ENCODE data around the gene PAM16.

Gene PAM16

GRCh38 chr16:4314532-4315185 lies 36.5 kb downstream of the PAM16 start:
- H3K4me3 ChIP-seq (ENCODE audit: low read depth, low read length), result peak overlapping the region; percentile 78
- no peak for DNase-seq (ENCODE audit: low read depth)

- H3K4me3 ChIP-seq (ENCODE audit: low read depth, low read length), result no peak overlapping the region
- DNase-seq (ENCODE audit: low read depth), result no peak
Measured at GRCh38 chr16:4313563-4314531, 37.3 kb downstream of the PAM16 start.

GRCh38 chr16:4309833-4310266 lies 41.3 kb downstream of the PAM16 start:
- H3K4me3 ChIP-seq (ENCODE audit: low read depth, low read length), result no peak overlapping the region
- no peak for DNase-seq (ENCODE audit: low read depth)

GRCh38 chr16:4309102-4309832 lies 41.9 kb downstream of the PAM16 start:
- no peak overlapping the region for H3K4me3 ChIP-seq (ENCODE audit: low read depth, low read length)
- no peak for DNase-seq (ENCODE audit: low read depth)

- peak overlapping the region; percentile 55 for H3K4me3 ChIP-seq (ENCODE audit: low read depth, low read length)
- DNase-seq (ENCODE audit: low read depth), result peak; percentile 65
Measured at GRCh38 chr16:4307215-4308037, 43.7 kb downstream of the PAM16 start.

- no peak for DNase-seq (ENCODE audit: low read depth)
- H3K4me3 ChIP-seq (ENCODE audit: low read depth, low read length), result peak overlapping the region; percentile 55
Measured at GRCh38 chr16:4306470-4307214, 44.5 kb downstream of the PAM16 start.

GRCh38 chr16:4303973-4304372 lies 47.1 kb downstream of the PAM16 start:
- no peak for DNase-seq (ENCODE audit: low read depth)
- no peak overlapping the region for H3K4me3 ChIP-seq (ENCODE audit: low read depth, low read length)

- DNase-seq (ENCODE audit: low read depth), result no peak
- H3K4me3 ChIP-seq (ENCODE audit: low read depth, low read length), result no peak overlapping the region
Measured at GRCh38 chr16:4301968-4302367, 49.2 kb downstream of the PAM16 start.

GRCh38 chr16:4301177-4301576 lies 49.9 kb downstream of the PAM16 start:
- no peak for DNase-seq (ENCODE audit: low read depth)
- no peak overlapping the region for H3K4me3 ChIP-seq (ENCODE audit: low read depth, low read length)

- H3K4me3 ChIP-seq (ENCODE audit: low read depth, low read length), result no peak overlapping the region
- peak; percentile 65 for DNase-seq (ENCODE audit: low read depth)
Measured at GRCh38 chr16:4298761-4299522, 52.2 kb downstream of the PAM16 start.

GRCh38 chr16:4297480-4297879 lies 53.6 kb downstream of the PAM16 start:
- no peak for DNase-seq (ENCODE audit: low read depth)
- H3K4me3 ChIP-seq (ENCODE audit: low read depth, low read length), result no peak overlapping the region

- DNase-seq (ENCODE audit: low read depth), result no peak
- H3K4me3 ChIP-seq (ENCODE audit: low read depth, low read length), result no peak overlapping the region
Measured at GRCh38 chr16:4295581-4295980, 55.5 kb downstream of the PAM16 start.

GRCh38 chr16:4293822-4294457 lies 57.2 kb downstream of the PAM16 start:
- no peak overlapping the region for H3K4me3 ChIP-seq (ENCODE audit: low read depth, low read length)
- DNase-seq (ENCODE audit: low read depth), result peak; percentile 53

- DNase-seq (ENCODE audit: low read depth), result no peak
- H3K4me3 ChIP-seq (ENCODE audit: low read depth, low read length), result no peak overlapping the region
Measured at GRCh38 chr16:4293181-4293716, 57.9 kb downstream of the PAM16 start.

GRCh38 chr16:4291699-4292098 lies 59.4 kb downstream of the PAM16 start:
- DNase-seq (ENCODE audit: low read depth), result no peak
- H3K4me3 ChIP-seq (ENCODE audit: low read depth, low read length), result no peak overlapping the region

Data from skeletal muscle cell (primary cell).